Measurements from ENCODE around the gene SIPA1L2.

SIPA1L2 gene

GRCh38 chr1:232657426-232658005 is 27.6 kb upstream of the SIPA1L2 start:
- H3K4me3 ChIP-seq (ENCODE audit: low read depth, low read length): no peak overlapping the region
- TF ChIP-seq, protein P1, sequence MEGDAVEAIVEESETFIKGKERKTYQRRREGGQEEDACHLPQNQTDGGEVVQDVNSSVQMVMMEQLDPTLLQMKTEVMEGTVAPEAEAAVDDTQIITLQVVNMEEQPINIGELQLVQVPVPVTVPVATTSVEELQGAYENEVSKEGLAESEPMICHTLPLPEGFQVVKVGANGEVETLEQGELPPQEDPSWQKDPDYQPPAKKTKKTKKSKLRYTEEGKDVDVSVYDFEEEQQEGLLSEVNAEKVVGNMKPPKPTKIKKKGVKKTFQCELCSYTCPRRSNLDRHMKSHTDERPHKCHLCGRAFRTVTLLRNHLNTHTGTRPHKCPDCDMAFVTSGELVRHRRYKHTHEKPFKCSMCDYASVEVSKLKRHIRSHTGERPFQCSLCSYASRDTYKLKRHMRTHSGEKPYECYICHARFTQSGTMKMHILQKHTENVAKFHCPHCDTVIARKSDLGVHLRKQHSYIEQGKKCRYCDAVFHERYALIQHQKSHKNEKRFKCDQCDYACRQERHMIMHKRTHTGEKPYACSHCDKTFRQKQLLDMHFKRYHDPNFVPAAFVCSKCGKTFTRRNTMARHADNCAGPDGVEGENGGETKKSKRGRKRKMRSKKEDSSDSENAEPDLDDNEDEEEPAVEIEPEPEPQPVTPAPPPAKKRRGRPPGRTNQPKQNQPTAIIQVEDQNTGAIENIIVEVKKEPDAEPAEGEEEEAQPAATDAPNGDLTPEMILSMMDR (conservative IDR thresholded peaks at IDR 0.05; ENCODE audit: low read depth, low read length): no peak
- DNase-seq (ENCODE audit: low read depth): peak; percentile 15

- no peak for DNase-seq (ENCODE audit: low read depth)
- TF ChIP-seq, protein P1 (conservative IDR thresholded peaks at IDR 0.05; ENCODE audit: low read depth, low read length): no peak
- no peak overlapping the region for H3K4me3 ChIP-seq (ENCODE audit: low read depth, low read length)
These were observed 25.8 kb upstream of the SIPA1L2 start for GRCh38 chr1:232655746-232656085.

GRCh38 chr1:232655028-232655745 is 25.3 kb upstream of the SIPA1L2 start:
- peak; percentile 64 for DNase-seq (ENCODE audit: low read depth)
- TF ChIP-seq, protein P1 (conservative IDR thresholded peaks at IDR 0.05; ENCODE audit: low read depth, low read length): no peak
- no peak overlapping the region for H3K4me3 ChIP-seq (ENCODE audit: low read depth, low read length)

- TF ChIP-seq, protein P1 (conservative IDR thresholded peaks at IDR 0.05; ENCODE audit: low read depth, low read length): no peak
- DNase-seq (ENCODE audit: low read depth): no peak
- no peak overlapping the region for H3K4me3 ChIP-seq (ENCODE audit: low read depth, low read length)
These were observed 23.9 kb upstream of the SIPA1L2 start for GRCh38 chr1:232653789-232654188.

DNA sequence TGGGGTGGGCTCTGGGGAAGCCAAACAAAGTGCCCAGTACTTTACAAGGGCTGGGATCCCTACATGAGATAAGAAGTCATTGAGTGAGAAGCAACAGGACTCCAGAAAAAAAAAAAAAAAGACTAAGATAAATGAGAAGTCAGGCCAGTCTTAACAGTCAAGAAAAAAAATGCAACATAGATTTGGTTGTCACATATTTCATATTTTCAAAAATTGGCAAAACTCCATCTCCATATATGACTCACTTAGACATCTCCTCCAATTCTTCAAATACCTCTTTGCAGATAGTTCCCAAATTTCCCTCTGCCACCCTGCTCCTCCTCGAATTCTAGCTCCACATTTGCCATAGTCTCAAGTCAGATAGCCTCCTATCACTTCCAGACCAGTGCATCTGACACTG is 20.9 kb upstream of the SIPA1L2 start:
- TF ChIP-seq, protein P1 (conservative IDR thresholded peaks at IDR 0.05; ENCODE audit: low read depth, low read length): no peak
- DNase-seq (ENCODE audit: low read depth): peak; percentile 45
- H3K4me3 ChIP-seq (ENCODE audit: low read depth, low read length): no peak overlapping the region

DNA sequence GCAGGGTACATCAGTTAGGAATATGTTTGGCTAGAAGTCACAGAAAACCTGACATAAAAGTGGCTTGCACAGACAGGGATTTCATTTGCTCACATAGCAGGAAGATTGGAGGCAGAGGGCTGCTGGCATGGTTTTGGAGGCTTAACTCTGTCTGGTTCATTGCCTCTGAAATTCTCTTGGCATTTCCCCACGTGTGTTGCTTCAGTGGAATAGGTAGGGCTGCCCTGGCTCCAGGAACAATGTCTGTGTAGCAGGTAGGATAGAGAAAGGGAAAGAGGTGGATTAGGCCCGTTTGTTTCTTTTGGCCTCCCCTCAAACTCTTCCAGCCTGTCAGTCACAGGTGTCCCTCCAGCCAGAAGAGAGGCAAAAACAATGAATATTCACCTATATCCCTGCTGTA is 20.5 kb upstream of the SIPA1L2 start:
- no peak for DNase-seq (ENCODE audit: low read depth)
- TF ChIP-seq, protein P1 (conservative IDR thresholded peaks at IDR 0.05; ENCODE audit: low read depth, low read length): no peak
- no peak overlapping the region for H3K4me3 ChIP-seq (ENCODE audit: low read depth, low read length)

DNA sequence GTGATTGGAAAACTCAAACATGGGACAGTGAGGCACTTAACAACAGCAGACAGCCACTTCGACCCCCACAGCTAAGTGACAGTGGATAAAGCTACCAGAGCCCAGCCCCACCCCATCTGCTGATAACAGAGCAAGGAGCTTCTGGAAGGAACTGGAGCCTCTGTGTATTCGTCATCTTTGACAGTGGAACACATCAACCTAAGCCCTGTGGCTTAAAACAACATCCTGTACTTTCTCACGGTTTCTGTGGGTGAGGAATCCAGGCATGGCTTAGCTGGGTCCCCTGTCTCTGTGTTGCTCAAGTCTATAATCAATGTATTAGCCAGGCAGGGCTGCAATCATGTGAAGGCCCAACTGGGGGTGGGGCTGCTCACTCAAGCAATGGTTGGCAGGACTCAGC is 18.4 kb upstream of the SIPA1L2 start:
- TF ChIP-seq, protein P1 (conservative IDR thresholded peaks at IDR 0.05; ENCODE audit: low read depth, low read length): no peak
- peak; percentile 56 for DNase-seq (ENCODE audit: low read depth)
- no peak overlapping the region for H3K4me3 ChIP-seq (ENCODE audit: low read depth, low read length)

Measured in choroid plexus epithelial cell (primary cell).